Panc1 (cell line): ENCODE results near the gene ZNF695.

Experiments used
- POLR2AphosphoS5 ChIP-seq: IDR thresholded peaks from 2 replicates; pipeline ENCODE4 v1.6.1; 2012; ENCODE audit warnings: mild to moderate bottlenecking, low read depth, low read length, moderate library complexity
- SIN3A ChIP-seq: IDR thresholded peaks from 2 replicates; pipeline ENCODE4 v1.6.1; 2012; ENCODE audit warnings: low read depth, mild to moderate bottlenecking, low read length, moderate library complexity, borderline replicate concordance; ENCODE audit not compliant: insufficient read depth
- TF ChIP-seq, protein P1 (sequence below): fragments of 450-650 bp; IDR thresholded peaks from 2 replicates; pipeline ENCODE4 v1.5.1; 2017; ENCODE audit warnings: mild to moderate bottlenecking

DNA sequence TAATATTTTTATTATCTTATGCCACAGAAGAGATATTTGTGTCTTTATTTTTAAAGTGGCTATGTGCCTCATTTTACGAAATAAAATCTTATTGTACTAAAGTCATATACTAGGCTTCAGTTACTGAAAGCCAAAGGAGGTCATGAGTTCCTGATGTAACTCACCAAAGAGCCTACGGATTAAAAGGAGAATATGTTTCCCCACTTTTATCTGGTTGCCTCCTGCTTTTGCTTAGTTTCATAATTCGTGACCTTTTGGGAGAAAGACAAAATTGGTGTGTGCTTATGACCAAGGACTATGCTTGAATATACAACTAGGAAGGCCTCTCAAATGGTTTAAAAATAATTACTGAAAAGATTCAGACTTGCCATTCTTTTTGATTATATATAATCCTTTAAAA, 57.9 kb downstream of the ZNF695 start:
- TF ChIP-seq, protein P1, sequence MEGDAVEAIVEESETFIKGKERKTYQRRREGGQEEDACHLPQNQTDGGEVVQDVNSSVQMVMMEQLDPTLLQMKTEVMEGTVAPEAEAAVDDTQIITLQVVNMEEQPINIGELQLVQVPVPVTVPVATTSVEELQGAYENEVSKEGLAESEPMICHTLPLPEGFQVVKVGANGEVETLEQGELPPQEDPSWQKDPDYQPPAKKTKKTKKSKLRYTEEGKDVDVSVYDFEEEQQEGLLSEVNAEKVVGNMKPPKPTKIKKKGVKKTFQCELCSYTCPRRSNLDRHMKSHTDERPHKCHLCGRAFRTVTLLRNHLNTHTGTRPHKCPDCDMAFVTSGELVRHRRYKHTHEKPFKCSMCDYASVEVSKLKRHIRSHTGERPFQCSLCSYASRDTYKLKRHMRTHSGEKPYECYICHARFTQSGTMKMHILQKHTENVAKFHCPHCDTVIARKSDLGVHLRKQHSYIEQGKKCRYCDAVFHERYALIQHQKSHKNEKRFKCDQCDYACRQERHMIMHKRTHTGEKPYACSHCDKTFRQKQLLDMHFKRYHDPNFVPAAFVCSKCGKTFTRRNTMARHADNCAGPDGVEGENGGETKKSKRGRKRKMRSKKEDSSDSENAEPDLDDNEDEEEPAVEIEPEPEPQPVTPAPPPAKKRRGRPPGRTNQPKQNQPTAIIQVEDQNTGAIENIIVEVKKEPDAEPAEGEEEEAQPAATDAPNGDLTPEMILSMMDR = no peak
- TF ChIP-seq SIN3A = no peak
- TF ChIP-seq POLR2AphosphoS5 = no peak
